Transverse colon (tissue), 4 donors: ENCODE measurements around the gene TMEM184A.

ENCODE experiments used
- POLR2A ChIP-seq: fragments of 450-650 bp; IDR thresholded peaks from one replicate; pipeline ENCODE4 v1.6.1; 2016; ENCODE audit warnings: antibody characterized with exemption, mild to moderate bottlenecking, moderate library complexity
- POLR2AphosphoS5 ChIP-seq, 3 donors: sonication (generic); formaldehyde crosslinking; IDR thresholded peaks; one replicate each; pipeline ENCODE4 v1.6.1; 2016; ENCODE audit warnings: antibody characterized with exemption in 3 of 3
- TF ChIP-seq, protein P1 (sequence below), 5 experiments: fragments of 200-600 bp in 3 of 5; fragments of 450-650 bp in 2 of 5; sonication (generic) in 3 of 5; IDR thresholded peaks; 1 replicate in 2 of 5; 2 replicates in 3 of 5; pipeline ENCODE4 v1.5.1; 2016 to 2017; ENCODE audit warnings: antibody characterized with exemption in 5 of 5, inconsistent platforms in 3 of 5, mild to moderate bottlenecking in 2 of 5, moderate library complexity in 1 of 5

DNA sequence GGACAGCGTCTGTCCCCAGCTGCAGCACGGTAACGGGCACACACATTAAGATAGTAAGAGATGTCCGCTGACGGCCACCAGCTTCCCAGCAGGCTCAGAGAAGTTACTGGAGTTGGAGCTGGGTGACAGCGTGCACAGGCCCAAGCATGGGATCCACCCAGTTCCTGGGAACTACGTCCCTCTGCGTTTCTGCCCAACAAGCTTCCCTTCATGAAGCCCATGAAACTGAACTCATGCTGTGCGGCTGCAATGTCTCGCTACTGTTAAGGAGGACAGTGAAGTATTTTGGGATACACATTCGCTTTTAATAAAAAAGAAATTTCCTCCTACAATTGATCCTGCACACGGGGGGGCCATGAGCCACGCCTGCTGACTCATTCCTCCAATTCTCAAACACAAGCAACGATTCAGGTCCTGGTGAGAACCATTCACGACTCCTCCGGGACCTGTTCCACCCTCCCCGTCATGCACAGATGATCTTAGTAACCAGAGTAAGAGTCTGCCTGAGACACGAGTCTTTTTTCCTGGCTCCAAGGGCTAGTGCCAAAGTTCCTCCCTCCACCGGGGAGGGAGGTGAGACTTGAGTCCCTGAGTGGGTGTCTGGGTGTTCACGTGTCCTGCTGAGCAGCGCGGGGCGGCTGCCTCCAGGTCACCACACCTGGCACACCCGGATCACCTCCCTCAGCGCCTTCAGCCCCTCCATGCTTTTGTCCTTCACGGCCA, 11.2 kb upstream of the TMEM184A start:
- TF ChIP-seq, protein P1, sequence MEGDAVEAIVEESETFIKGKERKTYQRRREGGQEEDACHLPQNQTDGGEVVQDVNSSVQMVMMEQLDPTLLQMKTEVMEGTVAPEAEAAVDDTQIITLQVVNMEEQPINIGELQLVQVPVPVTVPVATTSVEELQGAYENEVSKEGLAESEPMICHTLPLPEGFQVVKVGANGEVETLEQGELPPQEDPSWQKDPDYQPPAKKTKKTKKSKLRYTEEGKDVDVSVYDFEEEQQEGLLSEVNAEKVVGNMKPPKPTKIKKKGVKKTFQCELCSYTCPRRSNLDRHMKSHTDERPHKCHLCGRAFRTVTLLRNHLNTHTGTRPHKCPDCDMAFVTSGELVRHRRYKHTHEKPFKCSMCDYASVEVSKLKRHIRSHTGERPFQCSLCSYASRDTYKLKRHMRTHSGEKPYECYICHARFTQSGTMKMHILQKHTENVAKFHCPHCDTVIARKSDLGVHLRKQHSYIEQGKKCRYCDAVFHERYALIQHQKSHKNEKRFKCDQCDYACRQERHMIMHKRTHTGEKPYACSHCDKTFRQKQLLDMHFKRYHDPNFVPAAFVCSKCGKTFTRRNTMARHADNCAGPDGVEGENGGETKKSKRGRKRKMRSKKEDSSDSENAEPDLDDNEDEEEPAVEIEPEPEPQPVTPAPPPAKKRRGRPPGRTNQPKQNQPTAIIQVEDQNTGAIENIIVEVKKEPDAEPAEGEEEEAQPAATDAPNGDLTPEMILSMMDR (IDR thresholded peaks at IDR 0.05), result no peak
- peak; percentile 66 for TF ChIP-seq POLR2A
- TF ChIP-seq POLR2AphosphoS5 (IDR thresholded peaks at IDR 0.05), result peak; percentile 27 to 67 (median 39)
